Naive thymus-derived CD4-positive, alpha-beta T cell (primary cell): ENCODE measurements around the gene TMEM202. TPM values are rescaled to one million over a fixed set of nuclear protein-coding genes. Genes with fewer than 3 reads are reported as not detected.
"Not testable (repeated sequence)": the region's sequence is repeated elsewhere in the genome, so short reads cannot be mapped to it uniquely, and the experiment has no call there.

Source experiments
- ATAC-seq: fragments of 150-1000 bp; cut with Tn5 transposase; 2 replicates; pipeline ENCODE4 v1.10.0; 2021; ENCODE audit warnings: mild to moderate bottlenecking, moderate library complexity
- CTCF ChIA-PET: fragments of 350-600 bp; sonication (Branson Sonifier 250); formaldehyde crosslinking; loops from one replicate; lab custom pipeline; 2021; ENCODE audit warnings: antibody characterized with exemption; lab: Charles Lee
- POLR2A ChIA-PET: fragments of 350-600 bp; sonication (Branson Sonifier 250); formaldehyde crosslinking; loops from one replicate; lab custom pipeline; 2021; ENCODE audit warnings: antibody characterized with exemption, inconsistent platforms; lab: Charles Lee
- DNase-seq, 9 donors: peaks; one replicate each; pipeline versions ENCODE4 v3.0.0 to v3.0.0-alpha.2; 2020 to 2022; ENCODE audit warnings: mixed read lengths in 1 of 9
- H3K27ac ChIP-seq: one replicate; pipeline ENCODE4 v1.7.0; 2013; ENCODE audit warnings: mild to moderate bottlenecking, low read depth, low read length, moderate library complexity
- H3K27me3 ChIP-seq, 2 donors: one replicate each; pipeline ENCODE4 v1.7.0; 2013; ENCODE audit warnings: low read length in 2 of 2, mild to moderate bottlenecking in 2 of 2, moderate library complexity in 2 of 2; ENCODE audit not compliant: control insufficient read depth in 2 of 2, insufficient read depth in 2 of 2
- H3K36me3 ChIP-seq, 3 experiments: 1 replicate in 2 of 3; 2 replicates in 1 of 3; pipeline ENCODE4 v1.7.0; 2013; ENCODE audit warnings: low read length in 3 of 3, mild to moderate bottlenecking in 3 of 3, moderate library complexity in 1 of 3; ENCODE audit not compliant: insufficient read depth in 3 of 3, control insufficient read depth in 2 of 3
- H3K4me1 ChIP-seq, 2 donors: one replicate each; pipeline ENCODE4 v1.7.0; 2013; ENCODE audit warnings: low read length in 2 of 2, mild to moderate bottlenecking in 2 of 2, moderate library complexity in 1 of 2; ENCODE audit not compliant: control insufficient read depth in 2 of 2, insufficient read depth in 2 of 2
- H3K4me3 ChIP-seq: 2 replicates; pipeline ENCODE4 v1.7.0; 2013; ENCODE audit warnings: mild to moderate bottlenecking, low read length
- H3K9me3 ChIP-seq, 3 experiments: 1 replicate in 2 of 3; 2 replicates in 1 of 3; pipeline ENCODE4 v1.7.0; 2013; ENCODE audit warnings: low read length in 3 of 3; ENCODE audit not compliant: control insufficient read depth in 2 of 3
- H3K27ac Mint-ChIP-seq, 9 donors: one replicate each; pipeline ENCODE4 v1.8.0; 2020 to 2022; ENCODE audit warnings: mixed read lengths in 9 of 9, mild to moderate bottlenecking in 8 of 9, moderate library complexity in 5 of 9, inconsistent platforms in 2 of 9
- H3K27me3 Mint-ChIP-seq, 5 donors: one replicate each; pipeline ENCODE4 v1.8.0; 2021 to 2022; ENCODE audit warnings: mixed read lengths in 5 of 5, mild to moderate bottlenecking in 1 of 5
- H3K36me3 Mint-ChIP-seq, 5 donors: one replicate each; pipeline ENCODE4 v1.8.0; 2020 to 2022; ENCODE audit warnings: mixed read lengths in 5 of 5, mild to moderate bottlenecking in 3 of 5, inconsistent platforms in 1 of 5
- H3K4me1 Mint-ChIP-seq, 7 donors: one replicate each; pipeline ENCODE4 v1.8.0; 2020 to 2022; ENCODE audit warnings: mixed read lengths in 7 of 7, mild to moderate bottlenecking in 3 of 7, inconsistent platforms in 1 of 7
- H3K4me3 Mint-ChIP-seq, 10 donors: one replicate each; pipeline ENCODE4 v1.8.0; 2020 to 2022; ENCODE audit warnings: mild to moderate bottlenecking in 10 of 10, mixed read lengths in 10 of 10, moderate library complexity in 6 of 10, inconsistent platforms in 2 of 10
- H3K9me3 Mint-ChIP-seq, 11 donors: one replicate each; pipeline ENCODE4 v1.8.0; 2020 to 2022; ENCODE audit warnings: mixed read lengths in 11 of 11, mild to moderate bottlenecking in 4 of 11, inconsistent platforms in 1 of 11, moderate library complexity in 1 of 11
- intact Hi-C, 2 donors: fragments of 100-400 bp; cut with micrococcal nuclease; formaldehyde crosslinking; loops; one replicate each; pipeline ENCODE4 v1.15.1; 2023
- polyA plus RNA-seq, 2 donors: library from polyadenylated mRNA; unstranded; fragments of 300-500 nt; fragmentation: Illumina TruSeq; gene quantifications; one replicate each; pipeline ENCODE4 v1.2.3, GENCODE V29; 2021
- total RNA-seq, 6 experiments: library from RNA in 5 of 6; stranded (reverse) in 5 of 6; gene quantifications; 1 replicate in 5 of 6; 2 replicates in 1 of 6; pipeline ENCODE4 v1.2.3 and lab custom pipeline; 2021 to 2026

Gene TMEM202
- total and polyA plus RNA-seq, 7 experiments from 2014 or later = not detected

DNA sequence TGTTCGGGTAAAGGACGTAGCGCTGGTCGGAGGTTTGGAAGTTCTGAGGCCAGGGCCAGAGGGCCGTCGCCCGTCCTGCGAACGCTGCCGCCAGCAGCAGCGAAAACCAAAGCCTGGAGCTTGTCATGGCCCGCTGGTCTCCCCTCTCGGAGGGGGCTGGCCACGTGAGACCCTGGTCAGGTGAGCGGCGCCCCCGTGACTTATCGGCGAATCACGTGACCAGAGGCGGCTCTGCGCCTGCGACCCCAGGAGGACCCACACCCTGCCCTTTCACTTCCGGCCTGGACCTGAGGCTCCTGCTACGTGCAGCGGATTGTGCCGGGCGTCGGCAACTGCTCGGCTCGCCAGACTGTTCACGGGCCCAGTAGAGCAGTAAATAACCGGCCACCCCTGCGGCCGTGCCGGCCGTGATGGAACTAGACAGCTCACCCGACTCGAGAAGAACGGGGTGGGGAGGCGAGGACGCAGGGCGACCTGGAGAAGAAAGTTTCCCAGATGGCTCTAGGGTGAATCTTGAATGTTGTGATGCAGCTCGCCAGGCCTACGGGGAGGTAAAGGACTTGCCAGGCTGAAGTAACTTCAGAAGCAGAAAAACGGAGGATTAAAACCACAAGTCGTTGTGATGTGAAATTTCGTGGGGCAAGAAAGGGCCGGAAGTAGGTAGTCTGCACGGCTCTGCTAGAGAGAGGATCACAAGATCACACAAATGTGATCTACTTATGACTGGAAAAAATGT lies 22.1 kb upstream of the TMEM202 start, which contains the start of gene HEXA:
HEXA (minus strand) TSS at position 169 of the 736 bp plus-strand sequence; CDS start at position 127, 42 bp downstream.
- peak within 1 kb of the TSS; percentile 87 to 96 (median 93) for H3K4me3 Mint-ChIP-seq
- H3K36me3 Mint-ChIP-seq = peaks cover 0 to 8% (median 1%) of the 10 kb centered on the region in 5 donors
- intact Hi-C loops = loop anchor here (1.0 to 10.0 kb wide), 13 partner anchors 10 to 1259 kb away; partner anchors contain the start of genes ADPGK (in 2 of the 2), PARP6 (in 2 of the 2), BBS4 (in 1 of the 2) and HIGD2B (in 1 of the 2)
- no peaks in the 10 kb centered on the region for H3K27me3 ChIP-seq
- H3K27ac Mint-ChIP-seq = peak within 1 kb of the TSS; percentile 94 to 100 (median 96)
- peaks cover 39 to 85% (median 64%) of the 10 kb centered on the region in 7 donors for H3K4me1 Mint-ChIP-seq
- H3K9me3 ChIP-seq = no peaks in the 10 kb centered on the region
- peaks cover 21 to 39% of the 10 kb centered on the region in 2 donors for H3K4me1 ChIP-seq
- no peaks in the 10 kb centered on the region for H3K27me3 Mint-ChIP-seq
- H3K27ac ChIP-seq = peak within 1 kb of the TSS; percentile 75
- DNase-seq = peak; percentile 91 to 99 (median 95)
- ChIA-PET CTCF (interaction anchor here (0.5 to 1.1 kb wide), 4 partner anchors 10 to 296 kb away, joined by 3 to 5 read pairs (median 3); no protein-coding TSS in a partner anchor), POLR2A (interaction anchor here (0.6 to 4.3 kb wide), 23 partner anchors 8 to 224 kb away, joined by 3 to 58 read pairs (median 4); partner anchors contain the start of gene ARIH1)
- H3K4me3 ChIP-seq = peak within 1 kb of the TSS; percentile 99
- H3K9me3 Mint-ChIP-seq = peaks cover 0 to 5% (median 0%) of the 10 kb centered on the region in 11 donors
- peak; percentile 93 for ATAC-seq
- H3K36me3 ChIP-seq = no peaks in the 10 kb centered on the region

DNA sequence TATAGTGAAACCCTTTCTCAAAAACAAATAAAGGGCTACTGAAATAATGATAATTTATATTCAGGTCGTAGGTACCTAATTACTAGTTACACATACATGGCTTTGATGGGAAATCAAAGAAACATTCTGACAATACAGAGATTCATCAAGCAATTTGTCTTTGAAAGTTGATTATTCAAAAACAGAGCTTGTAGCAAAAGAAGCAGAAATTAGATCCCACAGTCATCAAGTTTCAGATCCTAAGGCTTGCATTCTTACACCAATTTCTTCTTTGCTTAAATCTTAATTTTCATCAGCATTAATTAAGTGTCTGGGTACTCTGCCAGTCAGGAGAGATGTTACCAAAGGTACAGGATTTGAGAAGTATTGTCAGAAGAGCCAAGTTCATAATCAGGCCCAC lies 20.8 kb upstream of the TMEM202 start:
- Mint-ChIP-seq H3K9me3 (peaks cover 0 to 5% (median 0%) of the 10 kb centered on the region in 11 donors), H3K4me1 (peaks cover 38 to 79% (median 65%) of the 10 kb centered on the region in 7 donors), H3K36me3 (peaks cover 0 to 5% (median 0%) of the 10 kb centered on the region in 5 donors), H3K4me3 (peak overlapping the region in 5 of 10 donors; percentile 1 to 30 (median 14)), H3K27me3 (no peaks in the 10 kb centered on the region), H3K27ac (peak overlapping the region in 8 of 9 donors; percentile 68 to 100 (median 85))
- ATAC-seq (no peak), DNase-seq (no peak)
- Histone ChIP-seq H3K4me3 (no peak overlapping the region), H3K36me3 (no peaks in the 10 kb centered on the region), H3K27ac (peak overlapping the region; percentile 75), H3K4me1 (peaks cover 21 to 39% of the 10 kb centered on the region in 2 donors), H3K27me3 (no peaks in the 10 kb centered on the region), H3K9me3 (no peaks in the 10 kb centered on the region)
- intact Hi-C loops = loop anchor here (5.0 to 10.0 kb wide), 5 partner anchors 150 to 1257 kb away; partner anchors contain the start of genes ADPGK (in 1 of the 2), BBS4 (in 1 of the 2), HIGD2B (in 1 of the 2) and NEO1 (in 1 of the 2)
- POLR2A ChIA-PET = interaction anchor here (0.6 to 4.3 kb wide), 8 partner anchors 8 to 206 kb away, joined by 3 to 58 read pairs (median 6); partner anchors contain the start of gene ARIH1
- CTCF ChIA-PET = no interaction called here

- intact Hi-C loops = loop anchor here (1.0 to 10.0 kb wide), 6 partner anchors 59 to 1256 kb away; partner anchors contain the start of genes ADPGK (in 1 of the 2), BBS4 (in 1 of the 2), CELF6 (in 1 of the 2) and HIGD2B (in 1 of the 2)
- H3K27ac ChIP-seq, H3K9me3 Mint-ChIP-seq, H3K36me3 ChIP-seq, ATAC-seq, H3K9me3 ChIP-seq, H3K27me3 ChIP-seq, DNase-seq, H3K4me3 ChIP-seq, H3K4me3 Mint-ChIP-seq, POLR2A ChIA-PET, H3K36me3 Mint-ChIP-seq, H3K27me3 Mint-ChIP-seq: not testable (repeated sequence)
- peaks cover 21 to 31% of the 10 kb centered on the region in 2 donors for H3K4me1 ChIP-seq
- CTCF ChIA-PET = interaction anchor here (0.6 kb wide), 1 partner anchor 93 kb away, joined by 3 read pairs; no protein-coding TSS in a partner anchor
- Mint-ChIP-seq H3K27ac (peak overlapping the region in 5 of 9 donors; percentile 21 to 59 (median 28)), H3K4me1 (peaks cover 23 to 68% (median 47%) of the 10 kb centered on the region in 7 donors)
Measured at GRCh38 chr15:72379106-72379505, 19.0 kb upstream of the TMEM202 start.

GRCh38 chr15:72379856-72380430 lies 18.2 kb upstream of the TMEM202 start:
- Mint-ChIP-seq H3K36me3 (peaks cover 0 to 1% (median 0%) of the 10 kb centered on the region in 5 donors), H3K4me1 (peaks cover 15 to 60% (median 39%) of the 10 kb centered on the region in 7 donors), H3K27ac (peak overlapping the region in 3 of 9 donors; percentile 17 to 37 (median 21)), H3K4me3 (peak overlapping the region in 1 of 10 donors; percentile 39), H3K27me3 (peaks cover 0 to 11% (median 0%) of the 10 kb centered on the region in 5 donors), H3K9me3 (peaks cover 0 to 5% (median 0%) of the 10 kb centered on the region in 11 donors)
- H3K27ac ChIP-seq = no peak overlapping the region
- DNase-seq (no peak), ATAC-seq (no peak)
- ChIA-PET POLR2A (no interaction called here), CTCF (interaction anchor here (0.6 kb wide), 1 partner anchor 94 kb away, joined by 3 read pairs; no protein-coding TSS in a partner anchor)
- no peaks in the 10 kb centered on the region for H3K36me3 ChIP-seq
- intact Hi-C loops = loop anchor here (1.0 to 10.0 kb wide), 6 partner anchors 60 to 1255 kb away; partner anchors contain the start of genes ADPGK (in 1 of the 2), BBS4 (in 1 of the 2), CELF6 (in 1 of the 2) and HIGD2B (in 1 of the 2)
- H3K4me3 ChIP-seq = no peak overlapping the region
- H3K9me3 ChIP-seq = no peaks in the 10 kb centered on the region
- H3K4me1 ChIP-seq = peaks cover 14 to 26% of the 10 kb centered on the region in 2 donors
- H3K27me3 ChIP-seq = no peaks in the 10 kb centered on the region

- Mint-ChIP-seq H3K9me3 (peaks cover 0 to 2% (median 0%) of the 10 kb centered on the region in 11 donors), H3K27ac (peak overlapping the region in 1 of 9 donors; percentile 59), H3K4me3 (no peak overlapping the region), H3K36me3 (peaks cover 0 to 1% (median 0%) of the 10 kb centered on the region in 5 donors), H3K4me1 (peaks cover 8 to 52% (median 32%) of the 10 kb centered on the region in 7 donors), H3K27me3 (peaks cover 0 to 15% (median 0%) of the 10 kb centered on the region in 5 donors)
- ATAC-seq (no peak), DNase-seq (no peak)
- Histone ChIP-seq H3K4me1 (peaks cover 7 to 19% of the 10 kb centered on the region in 2 donors), H3K27me3 (no peaks in the 10 kb centered on the region), H3K4me3 (no peak overlapping the region), H3K36me3 (no peaks in the 10 kb centered on the region), H3K27ac (no peak overlapping the region), H3K9me3 (no peaks in the 10 kb centered on the region)
- intact Hi-C loops = no loop called here
- ChIA-PET POLR2A (no interaction called here), CTCF (no interaction called here)
Measured at GRCh38 chr15:72380743-72381142, 17.4 kb upstream of the TMEM202 start.

- Mint-ChIP-seq H3K4me1 (peaks cover 0 to 38% (median 24%) of the 10 kb centered on the region in 7 donors), H3K36me3 (peaks cover 0 to 1% (median 0%) of the 10 kb centered on the region in 5 donors), H3K4me3 (no peak overlapping the region), H3K27me3 (peaks cover 0 to 15% (median 0%) of the 10 kb centered on the region in 5 donors), H3K9me3 (no peaks in the 10 kb centered on the region), H3K27ac (peak overlapping the region in 1 of 9 donors; percentile 58)
- POLR2A ChIA-PET = no interaction called here
- H3K9me3 ChIP-seq = no peaks in the 10 kb centered on the region
- no peak for DNase-seq
- CTCF ChIA-PET = no interaction called here
- H3K36me3 ChIP-seq = no peaks in the 10 kb centered on the region
- H3K27me3 ChIP-seq = no peaks in the 10 kb centered on the region
- peaks cover 0 to 11% of the 10 kb centered on the region in 2 donors for H3K4me1 ChIP-seq
- no peak overlapping the region for H3K27ac ChIP-seq
- intact Hi-C loops = no loop called here
- ATAC-seq = no peak
- no peak overlapping the region for H3K4me3 ChIP-seq
Measured at GRCh38 chr15:72382146-72382545, 16.0 kb upstream of the TMEM202 start.
